ENCODE measurements around the gene PCP4L1.
"Not testable (repeated sequence)": the region's sequence is repeated elsewhere in the genome, so short reads cannot be mapped to it uniquely, and the experiment has no call there.

GRCh38 chr1:161255955-161256520 lies 2.5 kb upstream of the PCP4L1 start:
- TF ChIP-seq CTCF (IDR thresholded peaks at IDR 0.05 in 8 of 11, conservative IDR thresholded peaks at IDR 0.05 in 3 of 11); POLR2A (IDR thresholded peaks at IDR 0.05); POLR2AphosphoS5 (IDR thresholded peaks at IDR 0.05): not testable (repeated sequence)

Measured in spleen (tissue), 7 donors.